DMS53 treated with DMSO at 0.1 percent for 48 hours (cell line): Measurements from ENCODE around the gene KDM1A.
"Not testable (repeated sequence)": the region's sequence is repeated elsewhere in the genome, so short reads cannot be mapped to it uniquely, and the experiment has no call there.

Experiments used
- DNase-seq: peaks from one replicate; lab custom pipeline; 2025; ENCODE audit not compliant: unreplicated experiment; lab: John Stamatoyannopoulos, UW

The KDM1A gene

GRCh38 chr1:23019094-23019862 is at the start of gene KDM1A:
Gene KDM1A, plus strand, starts transcription at chr1:23019468. Its CDS starts 129 bp downstream, at chr1:23019597.
- DNase-seq = peak; percentile 95

- DNase-seq = no peak
Measured at GRCh38 chr1:22970096-22970495, 49.2 kb upstream of the KDM1A start.

GRCh38 chr1:22971161-22971560 is 48.1 kb upstream of the KDM1A start:
- DNase-seq = no peak

- DNase-seq = no peak
Measured at GRCh38 chr1:22971611-22972405, 47.5 kb upstream of the KDM1A start.

- DNase-seq = no peak
Measured at GRCh38 chr1:22972760-22973159, 46.5 kb upstream of the KDM1A start, which contains the start of gene LACTBL1. Gene LACTBL1, minus strand, starts transcription at chr1:22972866. Its CDS starts 550 bp downstream, at chr1:22972316.

- DNase-seq = no peak
Measured at GRCh38 chr1:22975694-22976093, 43.6 kb upstream of the KDM1A start.

- DNase-seq = no peak
Measured at GRCh38 chr1:22976127-22976460, 43.2 kb upstream of the KDM1A start.

GRCh38 chr1:22976461-22977243 is 42.6 kb upstream of the KDM1A start:
- peak; percentile 65 for DNase-seq

GRCh38 chr1:22978299-22978698 is 41.0 kb upstream of the KDM1A start:
- DNase-seq = no peak

- not testable (repeated sequence) for DNase-seq
Measured at GRCh38 chr1:22980471-22980790, 38.8 kb upstream of the KDM1A start.

- DNase-seq = no peak
Measured at GRCh38 chr1:22983944-22984343, 35.3 kb upstream of the KDM1A start.

- not testable (repeated sequence) for DNase-seq
Measured at GRCh38 chr1:22992384-22992783, 26.9 kb upstream of the KDM1A start.

GRCh38 chr1:22993220-22993795 is 26.0 kb upstream of the KDM1A start:
- DNase-seq = not testable (repeated sequence)

GRCh38 chr1:22995774-22996173 is 23.5 kb upstream of the KDM1A start:
- DNase-seq = no peak

GRCh38 chr1:22997528-22997927 is 21.7 kb upstream of the KDM1A start:
- not testable (repeated sequence) for DNase-seq

- not testable (repeated sequence) for DNase-seq
Measured at GRCh38 chr1:23000133-23000532, 19.1 kb upstream of the KDM1A start.

- DNase-seq = not testable (repeated sequence)
Measured at GRCh38 chr1:23002218-23002617, 17.1 kb upstream of the KDM1A start.

GRCh38 chr1:23004112-23004511 is 15.2 kb upstream of the KDM1A start:
- DNase-seq = no peak

- DNase-seq = peak; percentile 29
Measured at GRCh38 chr1:23004769-23005168, 14.5 kb upstream of the KDM1A start.

GRCh38 chr1:23007106-23007505 is 12.2 kb upstream of the KDM1A start:
- DNase-seq = no peak

GRCh38 chr1:23008901-23009300 is 10.4 kb upstream of the KDM1A start:
- DNase-seq = no peak
